OCI-LY3 (cell line): Measurements from ENCODE around the gene KRTAP9-2.

ENCODE experiments used
- H2AFZ ChIP-seq: fragments of 200-600, 300-600 bp; shearing (Covaris generic); 2 replicates; pipeline ENCODE4 v1.6.0; 2014; ENCODE audit warnings: antibody characterized with exemption, low read depth, low read length
- H3K27ac ChIP-seq: fragments of 200-600, 300-600 bp; sonication (generic); 2 replicates; pipeline ENCODE4 v1.5.1; 2014; ENCODE audit warnings: mild to moderate bottlenecking, low read length, moderate library complexity, mixed read lengths
- H3K27me3 ChIP-seq: fragments of 200-600, 300-600 bp; sonication (generic); 2 replicates; pipeline ENCODE4 v1.6.1; 2014; ENCODE audit warnings: low read depth, low read length, mixed read lengths
- H3K36me3 ChIP-seq: fragments of 200-600, 300-600 bp; sonication (generic); replicated peaks from 2 replicates; pipeline ENCODE3; 2014; ENCODE audit warnings: low read depth, low read length, mixed read lengths
- H3K4me1 ChIP-seq: fragments of 300-600, 200-600 bp; sonication (generic); 2 replicates; pipeline ENCODE4 v1.6.1; 2014; ENCODE audit warnings: low read length, mixed read lengths
- H3K4me2 ChIP-seq: fragments of 200-600, 300-600 bp; sonication (generic); 2 replicates; pipeline ENCODE4 v1.6.1; 2014; ENCODE audit warnings: low read length, mixed read lengths
- H3K4me3 ChIP-seq: fragments of 300-600, 200-600 bp; sonication (generic); 2 replicates; pipeline ENCODE4 v1.5.1; 2014; ENCODE audit warnings: antibody characterized with exemption, mild to moderate bottlenecking, low read length, moderate library complexity
- H3K79me2 ChIP-seq: fragments of 300-600, 200-600 bp; shearing (Covaris generic); 2 replicates; pipeline ENCODE4 v1.6.1; 2014; ENCODE audit warnings: mild to moderate bottlenecking, low read length, mixed read lengths
- H3K9ac ChIP-seq: fragments of 300-600, 200-600 bp; shearing (Covaris generic); 2 replicates; pipeline ENCODE4 v1.6.0; 2014; ENCODE audit warnings: mild to moderate bottlenecking, low read length, moderate library complexity
- H3K9me3 ChIP-seq: fragments of 200-600, 300-600 bp; shearing (Covaris generic); 2 replicates; pipeline ENCODE4 v1.6.1; 2014; ENCODE audit warnings: low read length, mixed read lengths; ENCODE audit not compliant: insufficient read depth
- H4K20me1 ChIP-seq: fragments of 200-600, 300-600 bp; sonication (generic); 2 replicates; pipeline ENCODE4 v1.6.1; 2016; ENCODE audit warnings: low read length, mixed read lengths; ENCODE audit not compliant: insufficient read depth
- EZH2phosphoT487 ChIP-seq: fragments of 200-600 bp; shearing (Covaris generic); IDR thresholded peaks from 2 replicates; pipeline ENCODE4 v1.6.1; 2018; ENCODE audit warnings: antibody characterized with exemption, mixed run types, low read depth
- TF ChIP-seq, protein P1 (sequence below): fragments of 200-600, 300-600 bp; sonication (generic); IDR thresholded peaks from 2 replicates; pipeline ENCODE4 v1.5.1; 2014; ENCODE audit warnings: antibody characterized with exemption, low read length, low read depth

The KRTAP9-2 gene

DNA sequence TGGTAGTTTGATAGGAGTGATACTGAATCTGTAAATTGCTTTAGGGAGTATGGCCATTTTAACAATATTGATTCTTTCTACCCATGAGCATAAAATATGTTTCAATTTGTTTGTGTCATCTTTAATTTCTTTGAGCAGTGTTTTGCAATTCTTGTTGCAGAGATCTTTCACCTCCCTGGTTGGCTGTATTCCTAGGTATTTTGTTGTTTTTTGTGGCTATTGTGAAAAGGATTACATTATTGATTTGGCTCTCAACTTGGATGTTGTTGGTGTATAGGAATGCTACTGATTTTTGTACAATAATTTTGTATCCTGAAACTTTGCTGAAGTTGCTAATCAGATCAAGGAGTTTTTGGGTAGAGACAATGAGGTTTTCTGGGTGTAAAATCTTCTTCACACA is 32.0 kb downstream of the KRTAP9-2 start:
- no peak overlapping the region for H3K9ac ChIP-seq
- TF ChIP-seq, protein P1, sequence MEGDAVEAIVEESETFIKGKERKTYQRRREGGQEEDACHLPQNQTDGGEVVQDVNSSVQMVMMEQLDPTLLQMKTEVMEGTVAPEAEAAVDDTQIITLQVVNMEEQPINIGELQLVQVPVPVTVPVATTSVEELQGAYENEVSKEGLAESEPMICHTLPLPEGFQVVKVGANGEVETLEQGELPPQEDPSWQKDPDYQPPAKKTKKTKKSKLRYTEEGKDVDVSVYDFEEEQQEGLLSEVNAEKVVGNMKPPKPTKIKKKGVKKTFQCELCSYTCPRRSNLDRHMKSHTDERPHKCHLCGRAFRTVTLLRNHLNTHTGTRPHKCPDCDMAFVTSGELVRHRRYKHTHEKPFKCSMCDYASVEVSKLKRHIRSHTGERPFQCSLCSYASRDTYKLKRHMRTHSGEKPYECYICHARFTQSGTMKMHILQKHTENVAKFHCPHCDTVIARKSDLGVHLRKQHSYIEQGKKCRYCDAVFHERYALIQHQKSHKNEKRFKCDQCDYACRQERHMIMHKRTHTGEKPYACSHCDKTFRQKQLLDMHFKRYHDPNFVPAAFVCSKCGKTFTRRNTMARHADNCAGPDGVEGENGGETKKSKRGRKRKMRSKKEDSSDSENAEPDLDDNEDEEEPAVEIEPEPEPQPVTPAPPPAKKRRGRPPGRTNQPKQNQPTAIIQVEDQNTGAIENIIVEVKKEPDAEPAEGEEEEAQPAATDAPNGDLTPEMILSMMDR, result no peak
- no peak for TF ChIP-seq EZH2phosphoT487
- H3K4me3 ChIP-seq, result no peak overlapping the region
- no peak overlapping the region for H3K27ac ChIP-seq
- H3K27me3 ChIP-seq, result peaks cover 44% of the 10 kb centered on the region
- no peaks in the 10 kb centered on the region for H3K4me1 ChIP-seq
- no peaks in the 10 kb centered on the region for H3K9me3 ChIP-seq
- no peaks in the 10 kb centered on the region for H3K79me2 ChIP-seq
- no peaks in the 10 kb centered on the region for H3K36me3 ChIP-seq
- H3K4me2 ChIP-seq, result no peak overlapping the region
- H2AFZ ChIP-seq, result no peak overlapping the region
- no peaks in the 10 kb centered on the region for H4K20me1 ChIP-seq

DNA sequence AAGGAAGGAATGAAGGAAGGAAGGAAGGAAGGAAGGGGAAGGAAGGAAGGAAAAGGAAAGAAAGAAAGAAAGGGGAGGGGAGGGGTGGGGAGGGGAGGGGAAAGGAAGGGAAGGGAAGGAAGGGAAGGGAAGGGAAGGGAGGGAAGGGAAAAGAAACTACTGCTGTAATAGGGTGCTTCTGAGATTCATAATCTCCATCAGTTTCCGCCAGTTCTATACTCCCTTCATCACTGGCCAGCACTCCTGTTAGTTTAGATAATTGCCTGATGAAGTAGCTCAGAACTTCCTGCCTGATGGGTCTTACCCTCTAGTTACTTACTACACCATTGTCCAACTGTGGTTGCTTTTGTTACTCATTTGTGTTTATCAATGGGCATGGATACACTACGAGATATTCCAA is 36.8 kb downstream of the KRTAP9-2 start:
- no peak overlapping the region for H3K4me3 ChIP-seq
- no peak overlapping the region for H3K4me2 ChIP-seq
- no peaks in the 10 kb centered on the region for H4K20me1 ChIP-seq
- no peaks in the 10 kb centered on the region for H3K4me1 ChIP-seq
- H3K79me2 ChIP-seq, result no peaks in the 10 kb centered on the region
- no peak overlapping the region for H2AFZ ChIP-seq
- H3K9me3 ChIP-seq, result no peaks in the 10 kb centered on the region
- H3K9ac ChIP-seq, result no peak overlapping the region
- H3K27me3 ChIP-seq, result peaks cover 27% of the 10 kb centered on the region
- TF ChIP-seq EZH2phosphoT487, result no peak
- TF ChIP-seq, protein P1, result no peak
- H3K36me3 ChIP-seq, result no peaks in the 10 kb centered on the region
- H3K27ac ChIP-seq, result no peak overlapping the region

DNA sequence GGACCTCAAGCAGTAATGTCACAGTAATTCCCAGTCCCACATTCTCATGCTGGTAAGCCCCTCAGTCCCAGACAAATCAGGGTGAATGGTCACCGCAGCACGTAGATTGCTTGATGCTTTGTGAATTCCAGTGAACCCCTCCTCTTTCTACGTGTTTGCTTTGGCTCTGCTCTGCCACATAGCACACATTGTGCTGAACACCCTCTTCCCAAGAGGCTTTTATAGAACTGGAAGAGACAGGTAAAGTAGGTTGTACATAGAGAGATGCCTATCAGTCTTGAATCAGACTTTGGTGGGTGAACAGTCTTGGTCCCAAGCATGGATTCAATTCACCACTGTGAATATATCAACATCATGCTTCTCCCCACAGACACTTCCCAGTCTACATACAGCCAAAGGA is 38.2 kb downstream of the KRTAP9-2 start:
- Histone ChIP-seq H3K4me1 (no peaks in the 10 kb centered on the region), H3K36me3 (no peaks in the 10 kb centered on the region), H3K4me3 (no peak overlapping the region), H3K4me2 (no peak overlapping the region), H3K27ac (no peak overlapping the region), H3K27me3 (peaks cover 14% of the 10 kb centered on the region), H2AFZ (no peak overlapping the region), H3K79me2 (no peaks in the 10 kb centered on the region), H3K9ac (no peak overlapping the region), H3K9me3 (no peaks in the 10 kb centered on the region), H4K20me1 (no peaks in the 10 kb centered on the region)
- TF ChIP-seq, protein P1, result no peak
- TF ChIP-seq EZH2phosphoT487, result no peak

DNA sequence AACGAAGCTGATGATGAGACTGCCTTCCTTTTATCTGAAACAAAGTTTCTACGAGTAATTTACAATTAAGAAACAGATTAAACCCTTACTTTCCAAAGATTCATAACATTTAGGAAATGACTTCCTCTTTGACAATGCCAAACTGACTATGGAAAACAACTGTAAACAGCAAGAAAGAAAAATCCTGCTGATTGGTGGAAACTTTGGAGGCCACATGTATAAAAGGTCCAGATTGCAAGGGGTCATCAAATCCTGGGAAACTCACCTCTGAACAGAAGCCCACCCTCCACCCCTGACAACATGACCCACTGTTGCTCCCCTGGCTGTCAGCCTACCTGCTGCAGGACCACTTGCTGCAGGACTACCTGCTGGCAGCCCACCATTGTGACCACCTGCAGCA is 38.6 kb downstream of the KRTAP9-2 start, which contains the start of gene KRTAP9-6:
Gene KRTAP9-6, plus strand, starts transcription at position 301 of the 400 bp plus-strand sequence. Its CDS starts 0 bp downstream, at position 301.
- Histone ChIP-seq H4K20me1 (no peaks in the 10 kb centered on the region), H3K9ac (no peak within 1 kb of the TSS), H3K4me1 (no peaks in the 10 kb centered on the region), H3K79me2 (no peaks in the 10 kb centered on the region), H3K27ac (no peak within 1 kb of the TSS), H3K4me2 (no peak within 1 kb of the TSS), H3K36me3 (no peaks in the 10 kb centered on the region), H3K4me3 (no peak within 1 kb of the TSS), H2AFZ (no peak within 1 kb of the TSS), H3K27me3 (peaks cover 14% of the 10 kb centered on the region), H3K9me3 (no peaks in the 10 kb centered on the region)
- TF ChIP-seq, protein P1, result no peak
- no peak for TF ChIP-seq EZH2phosphoT487
